HFFc6 (cell line): ENCODE data around the gene STOM. TPM values are rescaled to one million over a fixed set of nuclear protein-coding genes. Genes with fewer than 3 reads are reported as not detected.

Experiments
- DNase-seq: peaks from one replicate; pipeline ENCODE4 v3.0.0-alpha.2; 2018
- H3K27ac Mint-ChIP-seq: 2 replicates; pipeline ENCODE4 v1.8.0; 2020; ENCODE audit warnings: mild to moderate bottlenecking, mixed read lengths
- H3K27me3 Mint-ChIP-seq: 2 replicates; pipeline ENCODE4 v1.8.0; 2021; ENCODE audit warnings: mild to moderate bottlenecking, moderate library complexity, mixed read lengths; ENCODE audit not compliant: insufficient read depth
- H3K36me3 Mint-ChIP-seq: 2 replicates; pipeline ENCODE4 v1.8.0; 2021; ENCODE audit warnings: low read depth, mixed read lengths
- H3K4me1 Mint-ChIP-seq: 2 replicates; pipeline ENCODE4 v1.8.0; 2020; ENCODE audit warnings: low read depth, mixed read lengths
- H3K4me3 Mint-ChIP-seq: 2 replicates; pipeline ENCODE4 v1.8.0; 2020; ENCODE audit warnings: mild to moderate bottlenecking, moderate library complexity, mixed read lengths
- H3K9me3 Mint-ChIP-seq: 2 replicates; pipeline ENCODE4 v1.8.0; 2020; ENCODE audit warnings: mild to moderate bottlenecking, mixed read lengths
- total RNA-seq, 6 experiments: library from RNA; stranded (reverse); fragmentation: NEBNext Ultra II Directional; extraction: Animal tissue kit (Norgen Biotek cat#: 25700); gene quantifications; 2 replicates in 1 of 6; 3 replicates in 5 of 6; pipeline ENCODE4 v1.2.3, GENCODE V29; 2021
- TF ChIP-seq, protein P1 (sequence below): fragments of 200-600 bp; sonication (generic); IDR thresholded peaks from 2 replicates; pipeline ENCODE4 v1.5.0; 2021; ENCODE audit warnings: antibody characterized with exemption, mild to moderate bottlenecking

The STOM gene
- total RNA-seq, 6 experiments from 2014 or later: 85.4 to 151 (median 138) TPM

DNA sequence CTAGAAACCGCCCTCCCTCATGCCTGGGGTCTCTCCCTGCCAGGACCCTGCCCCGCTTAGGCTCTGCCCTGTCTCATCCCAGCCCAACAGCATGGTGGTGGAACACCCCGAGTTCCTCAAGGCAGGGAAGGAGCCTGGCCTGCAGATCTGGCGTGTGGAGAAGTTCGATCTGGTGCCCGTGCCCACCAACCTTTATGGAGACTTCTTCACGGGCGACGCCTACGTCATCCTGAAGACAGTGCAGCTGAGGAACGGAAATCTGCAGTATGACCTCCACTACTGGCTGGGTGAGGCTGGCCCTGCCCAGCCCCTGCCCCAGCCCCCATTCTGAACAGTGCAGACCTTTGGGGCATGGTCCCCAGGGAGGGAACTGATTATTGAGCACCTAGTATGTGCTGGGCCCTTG, 68.2 kb downstream of the STOM start:
- no peaks in the 10 kb centered on the region for H3K9me3 Mint-ChIP-seq
- no peak overlapping the region for H3K4me3 Mint-ChIP-seq
- H3K27ac Mint-ChIP-seq: no peak overlapping the region
- peaks cover 4% of the 10 kb centered on the region for H3K27me3 Mint-ChIP-seq
- no peak for DNase-seq
- peaks cover 47% of the 10 kb centered on the region for H3K4me1 Mint-ChIP-seq
- peaks cover 10% of the 10 kb centered on the region; the same call in 1 of the 2 replicates for H3K36me3 Mint-ChIP-seq
- TF ChIP-seq, protein P1, sequence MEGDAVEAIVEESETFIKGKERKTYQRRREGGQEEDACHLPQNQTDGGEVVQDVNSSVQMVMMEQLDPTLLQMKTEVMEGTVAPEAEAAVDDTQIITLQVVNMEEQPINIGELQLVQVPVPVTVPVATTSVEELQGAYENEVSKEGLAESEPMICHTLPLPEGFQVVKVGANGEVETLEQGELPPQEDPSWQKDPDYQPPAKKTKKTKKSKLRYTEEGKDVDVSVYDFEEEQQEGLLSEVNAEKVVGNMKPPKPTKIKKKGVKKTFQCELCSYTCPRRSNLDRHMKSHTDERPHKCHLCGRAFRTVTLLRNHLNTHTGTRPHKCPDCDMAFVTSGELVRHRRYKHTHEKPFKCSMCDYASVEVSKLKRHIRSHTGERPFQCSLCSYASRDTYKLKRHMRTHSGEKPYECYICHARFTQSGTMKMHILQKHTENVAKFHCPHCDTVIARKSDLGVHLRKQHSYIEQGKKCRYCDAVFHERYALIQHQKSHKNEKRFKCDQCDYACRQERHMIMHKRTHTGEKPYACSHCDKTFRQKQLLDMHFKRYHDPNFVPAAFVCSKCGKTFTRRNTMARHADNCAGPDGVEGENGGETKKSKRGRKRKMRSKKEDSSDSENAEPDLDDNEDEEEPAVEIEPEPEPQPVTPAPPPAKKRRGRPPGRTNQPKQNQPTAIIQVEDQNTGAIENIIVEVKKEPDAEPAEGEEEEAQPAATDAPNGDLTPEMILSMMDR: no peak

DNA sequence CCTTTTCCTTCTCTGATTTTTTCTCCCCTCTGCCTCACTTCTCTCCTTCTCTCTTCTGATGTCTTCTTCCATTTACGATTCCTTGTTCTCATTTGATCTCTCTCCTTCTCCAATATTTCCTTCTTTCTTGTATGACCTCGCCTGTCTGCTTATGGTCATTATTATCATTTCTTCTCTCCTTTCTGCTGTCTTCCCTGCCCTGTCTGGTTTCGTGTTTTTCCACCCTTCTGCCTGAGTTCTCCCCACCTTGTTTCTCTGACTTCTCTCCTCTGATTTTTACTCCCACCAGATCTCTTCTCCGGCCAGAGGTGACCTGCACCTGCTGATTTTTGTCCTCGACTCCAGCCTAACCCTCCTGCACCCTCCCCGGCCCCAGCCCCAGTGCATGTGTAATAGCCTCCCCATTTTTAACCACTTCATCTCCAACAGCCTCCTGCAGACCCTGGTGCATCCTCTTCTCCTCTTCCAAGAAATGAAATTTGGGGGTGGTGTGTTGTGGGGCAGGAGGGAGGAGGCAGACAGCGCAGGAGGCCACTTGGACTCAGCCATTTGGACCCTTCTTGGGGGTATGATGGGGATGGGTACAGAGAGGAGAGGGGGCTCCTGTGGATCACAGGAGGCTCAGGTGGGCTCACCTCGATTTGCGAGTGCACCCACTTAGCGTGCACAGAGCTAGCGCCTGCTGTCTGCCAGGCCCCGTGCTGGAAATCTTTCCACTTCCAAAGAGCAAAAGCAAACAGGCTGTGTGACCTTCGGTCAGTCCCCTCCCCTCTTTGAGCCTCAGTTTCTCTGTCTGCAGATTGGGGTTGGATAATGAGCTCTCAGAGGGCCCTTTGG, 69.5 kb downstream of the STOM start:
- TF ChIP-seq, protein P1: no peak
- Mint-ChIP-seq H3K27me3 (peaks cover 4% of the 10 kb centered on the region), H3K27ac (peak overlapping the region; percentile 68), H3K36me3 (peaks cover 10% of the 10 kb centered on the region; the same call in 1 of the 2 replicates), H3K4me3 (peak overlapping the region; percentile 83), H3K9me3 (no peaks in the 10 kb centered on the region), H3K4me1 (peaks cover 50% of the 10 kb centered on the region)
- no peak for DNase-seq

DNA sequence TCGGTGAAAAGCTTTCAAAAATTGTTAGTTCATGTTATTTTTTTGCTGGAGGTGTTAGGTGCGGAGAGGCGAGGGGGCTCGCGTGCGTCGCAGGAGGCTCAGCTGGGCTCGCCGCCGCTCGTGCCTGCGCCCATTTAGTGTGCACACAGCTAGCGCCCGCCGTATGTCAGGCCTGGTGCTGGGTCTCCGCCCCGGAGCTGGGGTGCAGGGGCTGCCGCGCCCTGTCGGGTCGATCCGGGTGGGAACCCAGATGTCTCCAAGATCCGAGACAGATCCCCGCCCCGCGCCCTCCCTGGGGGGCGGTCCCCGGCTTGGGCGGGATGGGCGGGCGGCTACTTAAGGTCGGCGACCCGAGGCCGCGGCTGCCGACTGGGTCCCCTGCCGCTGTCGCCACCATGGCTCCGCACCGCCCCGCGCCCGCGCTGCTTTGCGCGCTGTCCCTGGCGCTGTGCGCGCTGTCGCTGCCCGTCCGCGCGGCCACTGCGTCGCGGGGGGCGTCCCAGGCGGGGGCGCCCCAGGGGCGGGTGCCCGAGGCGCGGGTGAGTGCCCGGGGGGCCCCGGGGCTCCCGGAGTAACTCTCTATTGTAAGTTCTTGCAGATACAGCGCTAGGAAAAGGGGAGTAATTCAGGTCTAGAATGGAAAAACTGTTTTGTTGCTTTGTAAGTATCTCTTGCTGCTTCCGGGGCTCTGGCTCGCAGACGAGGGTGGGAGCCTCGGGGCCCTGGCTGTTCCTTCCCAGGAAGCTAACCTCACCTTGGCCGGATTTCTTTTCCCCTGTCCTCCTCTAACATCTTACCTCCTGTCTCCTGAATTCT, 70.4 kb downstream of the STOM start:
- no peak for DNase-seq
- TF ChIP-seq, protein P1: no peak
- peaks cover 4% of the 10 kb centered on the region for H3K27me3 Mint-ChIP-seq
- peaks cover 17% of the 10 kb centered on the region for H3K36me3 Mint-ChIP-seq
- H3K4me1 Mint-ChIP-seq: peaks cover 58% of the 10 kb centered on the region
- peak overlapping the region; percentile 76 for H3K27ac Mint-ChIP-seq
- peak overlapping the region; percentile 83 for H3K4me3 Mint-ChIP-seq
- no peaks in the 10 kb centered on the region for H3K9me3 Mint-ChIP-seq

DNA sequence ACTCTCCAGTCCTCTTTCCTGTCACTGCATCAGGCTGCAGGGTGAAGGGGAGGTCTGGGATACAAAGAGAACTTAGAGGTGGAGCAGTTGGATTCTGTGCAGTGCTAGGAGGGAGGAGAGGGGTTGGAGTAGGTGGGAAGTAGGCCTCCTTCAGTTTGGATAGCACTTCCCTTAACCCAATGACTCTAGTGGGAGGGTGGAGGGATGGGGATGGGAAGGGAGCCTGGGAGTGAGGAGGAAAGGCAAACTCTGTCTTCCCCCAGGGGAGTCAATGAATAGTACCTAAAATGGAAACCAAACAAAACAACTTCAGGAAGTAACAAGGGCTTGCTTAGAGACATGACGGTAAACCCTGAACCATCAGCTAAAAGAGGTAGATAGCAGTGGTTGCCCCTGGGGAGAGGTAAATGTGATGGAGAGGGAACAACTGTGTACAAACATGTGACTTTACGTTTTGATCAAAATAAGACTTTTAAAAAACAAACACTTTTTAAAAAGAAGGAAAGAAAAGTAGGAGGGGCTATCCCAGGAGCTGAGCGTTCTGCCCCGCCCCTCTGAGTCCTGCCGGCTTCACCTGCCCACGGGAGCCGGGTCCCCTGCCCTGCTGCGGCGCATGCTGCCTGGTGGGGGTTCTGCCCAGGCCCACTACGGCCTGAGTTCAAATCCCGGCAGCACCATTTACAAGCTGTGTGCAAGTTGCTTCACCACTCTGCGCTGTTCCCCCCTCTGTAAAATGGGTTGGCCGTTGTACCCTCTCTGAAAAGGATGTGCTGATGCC, 71.2 kb downstream of the STOM start:
- peak overlapping the region; percentile 77 for H3K4me3 Mint-ChIP-seq
- peaks cover 4% of the 10 kb centered on the region for H3K27me3 Mint-ChIP-seq
- DNase-seq: no peak
- peaks cover 53% of the 10 kb centered on the region for H3K4me1 Mint-ChIP-seq
- peak overlapping the region; percentile 76 for H3K27ac Mint-ChIP-seq
- peaks cover 14% of the 10 kb centered on the region for H3K36me3 Mint-ChIP-seq
- H3K9me3 Mint-ChIP-seq: no peaks in the 10 kb centered on the region
- TF ChIP-seq, protein P1: no peak

DNA sequence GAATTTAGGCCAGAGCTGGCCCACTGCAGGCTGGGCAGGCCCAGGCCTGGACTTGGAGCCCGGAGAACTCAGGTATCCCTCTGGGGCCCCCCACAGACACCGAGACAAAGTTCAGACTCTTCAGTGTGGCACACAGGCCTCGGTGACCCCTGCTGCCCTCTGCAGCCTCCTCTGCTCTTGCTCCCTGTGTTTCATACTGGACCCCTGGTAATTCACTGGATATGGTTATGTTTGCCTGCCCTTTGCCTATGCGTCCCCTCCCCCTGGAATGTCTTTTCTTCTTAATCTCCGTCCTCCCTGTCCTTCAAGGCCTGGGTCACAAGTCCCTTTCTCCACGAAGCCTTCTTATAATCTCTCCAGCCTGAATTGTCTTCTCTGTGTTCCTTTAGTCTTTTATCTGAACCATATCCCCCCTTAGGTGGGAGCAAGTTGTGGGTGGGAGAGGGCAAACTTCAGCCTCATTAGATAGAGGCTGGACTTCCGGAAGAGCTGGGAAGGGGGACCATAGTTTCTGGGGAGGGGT, 72.0 kb downstream of the STOM start:
- H3K27me3 Mint-ChIP-seq: peaks cover 4% of the 10 kb centered on the region
- no peaks in the 10 kb centered on the region for H3K9me3 Mint-ChIP-seq
- TF ChIP-seq, protein P1: no peak
- H3K4me1 Mint-ChIP-seq: peaks cover 50% of the 10 kb centered on the region
- H3K36me3 Mint-ChIP-seq: peaks cover 12% of the 10 kb centered on the region
- H3K27ac Mint-ChIP-seq: peak overlapping the region; percentile 76
- DNase-seq: no peak
- peak overlapping the region; percentile 77; the same call in 1 of the 2 replicates for H3K4me3 Mint-ChIP-seq
